OCI-LY7 (cell line): Measurements from ENCODE around the gene ASB14. TPM values are rescaled to one million over a fixed set of nuclear protein-coding genes. Genes with fewer than 3 reads are reported as not detected.

Experiments
- BruUV-seq: library from RNA; stranded (reverse); fragments of 400-500 nt; replicated peaks from 2 replicates; lab custom pipeline; 2021; lab: Mats Ljungman, UMichigan
- CTCF ChIA-PET: fragments of 300-600 bp; sonication (Branson Sonifier 250); formaldehyde crosslinking; loops from one replicate; lab custom pipeline; 2022; ENCODE audit warnings: antibody characterized with exemption; ENCODE audit not compliant: unreplicated experiment; lab: Charles Lee
- POLR2A ChIA-PET: fragments of 300-600 bp; sonication (Branson Sonifier 250); formaldehyde crosslinking; loops from one replicate; lab custom pipeline; 2022; ENCODE audit warnings: antibody characterized with exemption; lab: Charles Lee
- DNase-seq: peaks from one replicate; pipeline ENCODE4 v3.0.0-alpha.2; 2015; ENCODE audit warnings: low spot score
- H2AFZ ChIP-seq: fragments of 200-600 bp; sonication (generic), shearing (Covaris generic); 2 replicates; pipeline ENCODE4 v1.6.1; 2014; ENCODE audit warnings: mild to moderate bottlenecking, antibody characterized with exemption, low read length, moderate library complexity
- H3K27ac ChIP-seq: fragments of 200-600 bp; sonication (generic); 2 replicates; pipeline ENCODE4 v1.5.1; 2014; ENCODE audit warnings: mixed run types, low read depth, mild to moderate bottlenecking, moderate library complexity, low read length, inconsistent platforms; ENCODE audit not compliant: poor library complexity, severe bottlenecking
- H3K36me3 ChIP-seq: fragments of 200-600 bp; sonication (generic); 2 replicates; pipeline ENCODE4 v1.6.1; 2014; ENCODE audit warnings: mild to moderate bottlenecking, antibody characterized with exemption, low read length, moderate library complexity, mixed read lengths; ENCODE audit not compliant: insufficient read depth
- H3K4me1 ChIP-seq: fragments of 200-600 bp; sonication (generic); 2 replicates; pipeline ENCODE4 v1.5.1; 2014; ENCODE audit warnings: mild to moderate bottlenecking, low read length; ENCODE audit not compliant: insufficient read depth, poor library complexity, severe bottlenecking
- H3K4me2 ChIP-seq: fragments of 200-600 bp; sonication (generic); 2 replicates; pipeline ENCODE4 v1.6.1; 2014; ENCODE audit warnings: mild to moderate bottlenecking, low read length
- H3K4me3 ChIP-seq: fragments of 200-600 bp; sonication (generic); 2 replicates; pipeline ENCODE4 v1.5.1; 2014; ENCODE audit warnings: mild to moderate bottlenecking, low read depth, low read length; ENCODE audit not compliant: poor library complexity, severe bottlenecking
- H3K79me2 ChIP-seq: fragments of 200-600 bp; sonication (generic); 2 replicates; pipeline ENCODE4 v1.6.1; 2016; ENCODE audit warnings: low read depth, mild to moderate bottlenecking, low read length, moderate library complexity, mixed read lengths; ENCODE audit not compliant: insufficient read depth
- H3K9me2 ChIP-seq: fragments of 200-600 bp; sonication (generic); 2 replicates; pipeline ENCODE4 v1.6.1; 2016; ENCODE audit warnings: mild to moderate bottlenecking, low read length, mixed read lengths; ENCODE audit not compliant: insufficient read depth
- H3K9me3 ChIP-seq: fragments of 200-600 bp; sonication (generic); 2 replicates; pipeline ENCODE4 v1.6.1; 2014; ENCODE audit warnings: mild to moderate bottlenecking, mixed run types, low read length, mixed read lengths
- H4K20me1 ChIP-seq: fragments of 200-600 bp; sonication (generic); 2 replicates; pipeline ENCODE4 v1.6.1; 2014; ENCODE audit warnings: mild to moderate bottlenecking, antibody characterized with exemption, low read length, moderate library complexity, mixed read lengths; ENCODE audit not compliant: insufficient read depth
- EZH2phosphoT487 ChIP-seq: fragments of 200-600 bp; sonication (generic); IDR thresholded peaks from 2 replicates; pipeline ENCODE4 v1.6.1; 2018; ENCODE audit warnings: low read depth, borderline replicate concordance, mild to moderate bottlenecking, mixed run types, antibody characterized with exemption, low read length, moderate library complexity, mixed read lengths
- intact Hi-C: fragments of 100-400 bp; cut with micrococcal nuclease; formaldehyde crosslinking; loops from one replicate; pipeline ENCODE4 v1.10.0; 2022; ENCODE audit not compliant: unreplicated experiment
- total RNA-seq, 2 experiments: library from RNA; depleted of rRNA in 1 of 2; stranded (reverse); fragments of >200 nt in 1 of 2; shearing (Covaris generic) in 1 of 2; gene quantifications; 2 replicates each; pipeline ENCODE4 v1.2.3, GENCODE V29; 2014 to 2022
- TF ChIP-seq, protein P1 (sequence below): fragments of 200-600 bp; sonication (generic); conservative IDR thresholded peaks from 2 replicates; pipeline ENCODE4 v1.5.1; 2014; ENCODE audit warnings: mild to moderate bottlenecking, antibody characterized with exemption, low read length, moderate library complexity, mixed read lengths

Gene ASB14
- total RNA-seq, 2 experiments from 2014 or later = 0.06 TPM; not detected in 1

DNA sequence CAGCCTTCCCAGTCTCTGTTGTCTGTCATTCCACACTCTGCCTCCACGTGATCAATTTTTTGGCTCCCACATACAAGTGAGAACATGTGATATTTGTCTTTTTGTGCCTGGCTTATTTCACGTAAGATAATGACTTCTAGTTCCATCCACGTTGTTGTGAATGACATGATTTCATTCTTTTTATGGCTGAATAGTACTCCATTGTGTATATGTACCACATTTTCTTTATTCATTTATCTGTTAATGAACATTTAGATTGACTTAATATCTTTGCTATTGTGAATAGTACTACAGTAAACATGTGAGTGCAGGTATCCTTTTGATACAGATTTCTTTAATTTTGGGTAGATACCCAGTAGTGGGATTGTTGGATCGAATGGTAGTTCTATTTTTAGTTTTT, 31.4 kb downstream of the ASB14 start:
- Histone ChIP-seq H4K20me1 (no peaks in the 10 kb centered on the region), H3K4me3 (no peak overlapping the region), H3K79me2 (no peaks in the 10 kb centered on the region), H3K4me2 (no peak overlapping the region), H3K36me3 (peaks cover 93% of the 10 kb centered on the region), H3K9me3 (peaks cover 11% of the 10 kb centered on the region; the same call in 1 of the 2 replicates), H3K9me2 (no peaks in the 10 kb centered on the region), H3K4me1 (no peaks in the 10 kb centered on the region), H2AFZ (no peak overlapping the region), H3K27ac (no peak overlapping the region)
- intact Hi-C loops = no loop called here
- TF ChIP-seq EZH2phosphoT487 = no peak
- TF ChIP-seq, protein P1, sequence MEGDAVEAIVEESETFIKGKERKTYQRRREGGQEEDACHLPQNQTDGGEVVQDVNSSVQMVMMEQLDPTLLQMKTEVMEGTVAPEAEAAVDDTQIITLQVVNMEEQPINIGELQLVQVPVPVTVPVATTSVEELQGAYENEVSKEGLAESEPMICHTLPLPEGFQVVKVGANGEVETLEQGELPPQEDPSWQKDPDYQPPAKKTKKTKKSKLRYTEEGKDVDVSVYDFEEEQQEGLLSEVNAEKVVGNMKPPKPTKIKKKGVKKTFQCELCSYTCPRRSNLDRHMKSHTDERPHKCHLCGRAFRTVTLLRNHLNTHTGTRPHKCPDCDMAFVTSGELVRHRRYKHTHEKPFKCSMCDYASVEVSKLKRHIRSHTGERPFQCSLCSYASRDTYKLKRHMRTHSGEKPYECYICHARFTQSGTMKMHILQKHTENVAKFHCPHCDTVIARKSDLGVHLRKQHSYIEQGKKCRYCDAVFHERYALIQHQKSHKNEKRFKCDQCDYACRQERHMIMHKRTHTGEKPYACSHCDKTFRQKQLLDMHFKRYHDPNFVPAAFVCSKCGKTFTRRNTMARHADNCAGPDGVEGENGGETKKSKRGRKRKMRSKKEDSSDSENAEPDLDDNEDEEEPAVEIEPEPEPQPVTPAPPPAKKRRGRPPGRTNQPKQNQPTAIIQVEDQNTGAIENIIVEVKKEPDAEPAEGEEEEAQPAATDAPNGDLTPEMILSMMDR = no peak
- DNase-seq = no peak
- ChIA-PET CTCF (no interaction called here), POLR2A (no interaction called here)
- BruUV-seq = no TSS peak

DNA sequence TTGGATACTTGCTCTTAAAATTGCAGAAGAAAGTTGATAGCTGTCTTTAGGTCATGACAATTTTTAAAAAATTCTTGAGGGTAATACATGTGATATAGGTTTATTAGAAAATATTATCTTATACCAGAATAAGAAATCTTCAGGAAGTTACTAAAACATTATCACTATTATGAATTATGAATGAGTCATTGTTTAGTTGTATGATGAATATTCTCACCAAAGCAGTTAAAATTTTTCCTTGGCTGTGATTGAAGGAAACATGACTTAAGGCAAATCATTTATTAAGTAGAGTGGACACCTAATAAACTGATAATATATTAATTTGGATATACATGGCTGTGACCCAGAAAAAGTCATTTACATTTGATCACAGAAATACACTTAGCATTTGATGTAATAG, 34.8 kb downstream of the ASB14 start:
- Histone ChIP-seq H4K20me1 (no peaks in the 10 kb centered on the region), H3K9me3 (no peaks in the 10 kb centered on the region), H3K4me2 (no peak overlapping the region), H2AFZ (no peak overlapping the region), H3K79me2 (no peaks in the 10 kb centered on the region), H3K4me1 (no peaks in the 10 kb centered on the region), H3K9me2 (no peaks in the 10 kb centered on the region), H3K36me3 (peaks cover 83% of the 10 kb centered on the region), H3K4me3 (no peak overlapping the region), H3K27ac (no peak overlapping the region)
- ChIA-PET CTCF (no interaction called here), POLR2A (interaction anchor here (0.7 to 1.0 kb wide), 2 partner anchors 15 to 88 kb away, joined by 3 read pairs; no protein-coding TSS in a partner anchor)
- DNase-seq = no peak
- BruUV-seq = no TSS peak
- TF ChIP-seq, protein P1 = no peak
- no peak for TF ChIP-seq EZH2phosphoT487
- intact Hi-C loops = no loop called here

DNA sequence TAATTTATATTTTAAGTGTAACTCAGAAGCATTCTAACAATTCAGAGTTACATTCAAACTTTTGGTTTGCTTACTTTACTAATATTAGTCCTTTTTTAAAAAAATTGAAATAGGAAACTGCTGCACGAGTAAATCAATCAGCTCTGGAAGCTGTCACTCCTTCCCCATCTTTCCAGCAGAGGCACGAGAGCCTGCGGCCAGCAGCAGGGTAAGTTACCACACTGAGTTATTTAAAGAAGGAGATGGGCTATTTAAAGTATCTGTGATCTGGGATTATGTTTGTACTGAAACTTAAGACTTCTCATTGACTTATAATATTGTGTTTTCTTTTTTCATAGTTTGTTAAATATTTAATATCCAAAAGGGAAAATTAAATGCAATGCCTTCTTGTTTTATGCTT, 35.6 kb downstream of the ASB14 start:
- CTCF ChIA-PET = no interaction called here

More for the DNA sequence above, 35.6 kb downstream of the ASB14 start:
- intact Hi-C loops = no loop called here
- Histone ChIP-seq H3K4me1 (no peaks in the 10 kb centered on the region), H3K9me3 (no peaks in the 10 kb centered on the region), H3K79me2 (no peaks in the 10 kb centered on the region), H3K27ac (no peak overlapping the region), H3K4me2 (no peak overlapping the region), H3K9me2 (no peaks in the 10 kb centered on the region), H2AFZ (no peak overlapping the region), H3K36me3 (peaks cover 84% of the 10 kb centered on the region), H3K4me3 (no peak overlapping the region), H4K20me1 (no peaks in the 10 kb centered on the region)
- TF ChIP-seq, protein P1 = no peak
- TF ChIP-seq EZH2phosphoT487 = no peak
- no TSS peak for BruUV-seq
- POLR2A ChIA-PET = interaction anchor here (1.0 kb wide), 1 partner anchor 15 kb away, joined by 3 read pairs; no protein-coding TSS in a partner anchor
- no peak for DNase-seq
